Stimulated activated CD8-positive, alpha-beta memory T cell treated with anti-CD3 and anti-CD28 coated beads, Interleukin-4, amount 100 ng/mL, for 1 hour (primary cell): ENCODE data around the gene AKAP12.
"Not testable (repeated sequence)": the region's sequence is repeated elsewhere in the genome, so short reads cannot be mapped to it uniquely, and the experiment has no call there.

Source experiments
- DNase-seq, 2 donors: peaks; one replicate each; pipeline ENCODE4 v3.0.0-alpha.2; 2020; ENCODE audit warnings: low read depth in 2 of 2, low spot score in 1 of 2

The AKAP12 gene

GRCh38 chr6:151310279-151310678 lies 70.5 kb downstream of the AKAP12 start:
- DNase-seq, result no peak

GRCh38 chr6:151310852-151311767 lies 71.3 kb downstream of the AKAP12 start:
- DNase-seq, result no peak

- no peak for DNase-seq
These were observed 73.3 kb downstream of the AKAP12 start for GRCh38 chr6:151313066-151313491.

GRCh38 chr6:151315661-151316060 lies 75.9 kb downstream of the AKAP12 start:
- not testable (repeated sequence) for DNase-seq

GRCh38 chr6:151317103-151317994 lies 77.6 kb downstream of the AKAP12 start:
- DNase-seq, result no peak

GRCh38 chr6:151317995-151318365 lies 78.2 kb downstream of the AKAP12 start:
- no peak for DNase-seq

- no peak for DNase-seq
These were observed 80.4 kb downstream of the AKAP12 start for GRCh38 chr6:151320140-151320539.

- no peak for DNase-seq
These were observed 81.7 kb downstream of the AKAP12 start for GRCh38 chr6:151321438-151321837.

GRCh38 chr6:151322570-151322969 lies 82.8 kb downstream of the AKAP12 start:
- no peak for DNase-seq

GRCh38 chr6:151323791-151324487 lies 84.2 kb downstream of the AKAP12 start:
- DNase-seq, result peak; percentile 46 to 55

- DNase-seq, result no peak
These were observed 84.7 kb downstream of the AKAP12 start for GRCh38 chr6:151324488-151324825.

- DNase-seq, result no peak
These were observed 85.6 kb downstream of the AKAP12 start for GRCh38 chr6:151325075-151326050.

- no peak for DNase-seq
These were observed 86.5 kb downstream of the AKAP12 start for GRCh38 chr6:151326116-151326825.

GRCh38 chr6:151327101-151327500 lies 87.3 kb downstream of the AKAP12 start:
- DNase-seq, result no peak

- DNase-seq, result no peak
These were observed 90.4 kb downstream of the AKAP12 start for GRCh38 chr6:151330130-151330696.

- no peak for DNase-seq
These were observed 96.2 kb downstream of the AKAP12 start for GRCh38 chr6:151335930-151336329.

- DNase-seq, result no peak
These were observed 99.0 kb downstream of the AKAP12 start for GRCh38 chr6:151338651-151339200.

GRCh38 chr6:151339369-151339768 lies 99.6 kb downstream of the AKAP12 start:
- DNase-seq, result no peak
